Measurements from ENCODE around the gene MIPEP.

- TF ChIP-seq CTCF (IDR thresholded peaks at IDR 0.05; ENCODE audit: insufficient read depth, low read length) (no peak), POLR2AphosphoS5 (IDR thresholded peaks at IDR 0.05; ENCODE audit: low read depth) (no peak), REST (IDR thresholded peaks at IDR 0.05; ENCODE audit: insufficient replicate concordance, low read depth) (no peak), GABPA (IDR thresholded peaks at IDR 0.05; ENCODE audit: low read depth) (no peak), SPI1 (IDR thresholded peaks at IDR 0.05; ENCODE audit: borderline replicate concordance, low read depth) (no peak)
These were observed 14.0 kb upstream of the MIPEP start for GRCh38 chr13:23902975-23903905.

Measured in HL-60 (cell line).